H1 (cell line): ENCODE measurements around the gene KRTAP9-6. TPM values are rescaled to one million over a fixed set of nuclear protein-coding genes. Genes with fewer than 3 reads are reported as not detected.

Experiments used
- CTCF ChIA-PET: fragments of 300-600 bp; sonication (Branson Sonifier 250); formaldehyde crosslinking; loops from one replicate; lab custom pipeline; 2021; ENCODE audit not compliant: partially characterized antibody; lab: Charles Lee
- POLR2A ChIA-PET: fragments of 300-600 bp; sonication (Branson Sonifier 250); formaldehyde crosslinking; loops from one replicate; lab custom pipeline; 2021; ENCODE audit warnings: inconsistent platforms; ENCODE audit not compliant: partially characterized antibody; lab: Charles Lee
- DNase-seq, 2 experiments: peaks; one replicate each; pipeline versions ENCODE4 v3.0.0 to v3.0.0-alpha.2; 2010 to 2022; ENCODE audit warnings: low spot score in 2 of 2, low read depth in 1 of 2, mixed read lengths in 1 of 2
- FAIRE-seq: peaks from 2 replicates; lab custom pipeline; 2011; peaks lifted over from hg19 to GRCh38; lab: Jason Lieb, UNC
- H2AFZ ChIP-seq: 2 replicates; pipeline ENCODE4 v1.8.1; 2012; ENCODE audit warnings: low read length, inconsistent platforms
- H2AK5ac ChIP-seq: 2 replicates; pipeline ENCODE4 v1.6.1; 2013; ENCODE audit warnings: low read depth, low read length
- H2BK120ac ChIP-seq: replicated peaks from 2 replicates; pipeline ENCODE3; 2013; ENCODE audit warnings: low read depth, low read length, inconsistent platforms
- H2BK12ac ChIP-seq: 2 replicates; pipeline ENCODE4 v1.6.1; 2013; ENCODE audit warnings: low read depth, low read length
- H2BK15ac ChIP-seq: 2 replicates; pipeline ENCODE4 v1.6.1; 2013; ENCODE audit warnings: low read length
- H2BK20ac ChIP-seq: 2 replicates; pipeline ENCODE4 v1.6.1; 2013; ENCODE audit warnings: low read length
- H2BK5ac ChIP-seq: 2 replicates; pipeline ENCODE4 v1.6.1; 2013; ENCODE audit warnings: low read depth, low read length
- H3K14ac ChIP-seq: 2 replicates; pipeline ENCODE4 v1.6.1; 2013; ENCODE audit warnings: inconsistent platforms; ENCODE audit not compliant: insufficient read length
- H3K18ac ChIP-seq: 2 replicates; pipeline ENCODE4 v1.6.1; 2013; ENCODE audit warnings: low read length; ENCODE audit errors: extremely low read depth
- H3K23ac ChIP-seq: 2 replicates; pipeline ENCODE4 v1.6.1; 2013; ENCODE audit warnings: inconsistent platforms; ENCODE audit not compliant: insufficient read length
- H3K23me2 ChIP-seq: 2 replicates; pipeline ENCODE4 v1.6.1; 2013; ENCODE audit warnings: low read depth, low read length
- H3K27ac ChIP-seq: 2 replicates; pipeline ENCODE4 v1.6.1; 2011; ENCODE audit warnings: low read depth, low read length, inconsistent platforms
- H3K27me3 ChIP-seq, 4 experiments: replicated peaks in 1 of 4; 1 replicate in 1 of 4; 2 replicates in 3 of 4; pipeline versions ENCODE4 v1.6.1 to v1.8.1; 2011 to 2013; ENCODE audit warnings: low read length in 3 of 4, mild to moderate bottlenecking in 3 of 4, inconsistent platforms in 2 of 4, mixed read lengths in 2 of 4, moderate library complexity in 1 of 4; ENCODE audit not compliant: control insufficient read depth in 3 of 4, insufficient read depth in 3 of 4; ENCODE audit errors: extremely low read depth in 1 of 4
- H3K36me3 ChIP-seq, 4 experiments: 2 replicates each; pipeline versions ENCODE4 v1.6.1 to v1.8.1; 2011 to 2013; ENCODE audit warnings: mild to moderate bottlenecking in 4 of 4, low read length in 3 of 4, moderate library complexity in 2 of 4, control low read depth in 1 of 4, inconsistent platforms in 1 of 4; ENCODE audit not compliant: insufficient read depth in 4 of 4, control insufficient read depth in 2 of 4
- H3K4ac ChIP-seq: replicated peaks from 2 replicates; pipeline ENCODE3; 2013; ENCODE audit warnings: low read length, low read depth, mixed read lengths, inconsistent platforms; ENCODE audit not compliant: insufficient read length
- H3K4me1 ChIP-seq, 4 experiments: replicated peaks in 1 of 4; 1 replicate in 1 of 4; 2 replicates in 3 of 4; pipeline versions ENCODE4 v1.6.1 to v1.8.1; 2011 to 2013; ENCODE audit warnings: low read length in 3 of 4, inconsistent platforms in 2 of 4, mixed read lengths in 1 of 4; ENCODE audit not compliant: insufficient read depth in 4 of 4, control insufficient read depth in 3 of 4
- H3K4me2 ChIP-seq, 2 experiments: 2 replicates each; pipeline versions ENCODE4 v1.6.1 to v1.8.1; 2011 to 2013; ENCODE audit warnings: low read depth in 2 of 2, low read length in 2 of 2, control low read depth in 1 of 2, inconsistent platforms in 1 of 2, mild to moderate bottlenecking in 1 of 2; ENCODE audit not compliant: insufficient read depth in 1 of 2
- H3K4me3 ChIP-seq, 4 experiments: fragments of 200-600, 300-600 bp in 1 of 4; sonication (generic), shearing (Covaris generic), sonication (Bioruptor Twin) in 1 of 4; 2 replicates each; pipeline versions ENCODE4 v1.5.1 to v1.8.1; 2011 to 2016; ENCODE audit warnings: low read length in 4 of 4, low read depth in 3 of 4, control low read depth in 2 of 4, inconsistent platforms in 2 of 4, mild to moderate bottlenecking in 2 of 4, mixed read lengths in 1 of 4, moderate library complexity in 1 of 4; ENCODE audit not compliant: insufficient read depth in 2 of 4; ENCODE audit errors: extremely low read depth in 1 of 4
- H3K56ac ChIP-seq: replicated peaks from 2 replicates; pipeline ENCODE3; 2013; ENCODE audit warnings: low read depth, mild to moderate bottlenecking, mixed read lengths, low read length, inconsistent platforms; ENCODE audit not compliant: insufficient read length
- H3K79me1 ChIP-seq: 2 replicates; pipeline ENCODE4 v1.6.1; 2013; ENCODE audit warnings: low read depth, low read length, control low read depth
- H3K79me2 ChIP-seq, 2 experiments: 2 replicates each; pipeline versions ENCODE4 v1.6.1 to v1.8.1; 2012 to 2013; ENCODE audit warnings: low read length in 2 of 2, mild to moderate bottlenecking in 2 of 2, inconsistent platforms in 1 of 2; ENCODE audit not compliant: insufficient read depth in 2 of 2, control insufficient read depth in 1 of 2
- H3K9ac ChIP-seq, 4 experiments: replicated peaks in 1 of 4; 1 replicate in 1 of 4; 2 replicates in 3 of 4; pipeline versions ENCODE4 v1.6.1 to v1.8.1; 2011 to 2013; ENCODE audit warnings: low read depth in 3 of 4, low read length in 3 of 4, control low read depth in 2 of 4, mild to moderate bottlenecking in 2 of 4, moderate library complexity in 2 of 4, inconsistent platforms in 1 of 4; ENCODE audit errors: extremely low read depth in 1 of 4
- H3K9me3 ChIP-seq, 2 experiments: 2 replicates each; pipeline versions ENCODE4 v1.6.1 to v1.8.1; 2012 to 2013; ENCODE audit warnings: mild to moderate bottlenecking in 2 of 2, moderate library complexity in 2 of 2, control low read depth in 1 of 2, inconsistent platforms in 1 of 2, low read depth in 1 of 2, low read length in 1 of 2, mixed read lengths in 1 of 2; ENCODE audit not compliant: insufficient read depth in 2 of 2
- H4K20me1 ChIP-seq, 2 experiments: replicated peaks in 1 of 2; 2 replicates each; pipeline versions ENCODE3 to v1.8.1; 2011 to 2013; ENCODE audit warnings: inconsistent platforms in 2 of 2, low read length in 2 of 2, mild to moderate bottlenecking in 1 of 2; ENCODE audit not compliant: insufficient read depth in 2 of 2, control insufficient read depth in 1 of 2
- H4K5ac ChIP-seq: 2 replicates; pipeline ENCODE4 v1.6.1; 2013; ENCODE audit warnings: low read length, low read depth, mixed read lengths, inconsistent platforms; ENCODE audit not compliant: insufficient read length
- H4K8ac ChIP-seq: 2 replicates; pipeline ENCODE4 v1.8.0; 2013; ENCODE audit warnings: mild to moderate bottlenecking, moderate library complexity, low read length, inconsistent platforms; ENCODE audit not compliant: insufficient read depth; ENCODE audit errors: extremely low read depth
- H4K91ac ChIP-seq: replicated peaks from 2 replicates; pipeline ENCODE3; 2013; ENCODE audit warnings: low read length, mixed read lengths, inconsistent platforms; ENCODE audit not compliant: insufficient read length
- BACH1 ChIP-seq: IDR thresholded peaks from 2 replicates; pipeline ENCODE4 v1.6.1; 2012; ENCODE audit warnings: low read length, improper control_type of control experiment
- CHD2 ChIP-seq: IDR thresholded peaks from 2 replicates; pipeline ENCODE4 v1.6.1; 2012; ENCODE audit warnings: low read length, improper control_type of control experiment
- EGR1 ChIP-seq: IDR thresholded peaks from 2 replicates; pipeline ENCODE4 v1.6.1; 2011; ENCODE audit warnings: low read depth, low read length, borderline replicate concordance
- ZNF274 ChIP-seq: IDR thresholded peaks from 2 replicates; pipeline ENCODE4 v1.7.0; 2012; ENCODE audit warnings: low read length, borderline replicate concordance; ENCODE audit errors: extremely low read depth
- WGBS, 2 experiments: shearing (Covaris generic) in 1 of 2; methylation state at CpG; one replicate each; pipeline versions ENCODE4 v1.1.6 to v1.1.7; 2013 to 2015; ENCODE audit warnings: low lambda C conversion rate in 2 of 2, mixed read lengths in 2 of 2, inconsistent platforms in 1 of 2, low coverage in 1 of 2, missing lambda C conversion rate in 1 of 2; ENCODE audit not compliant: insufficient replicate concordance in 2 of 2, insufficient coverage in 1 of 2, insufficient read length in 1 of 2; ENCODE audit errors: extremely low coverage in 1 of 2, missing lambda C conversion rate in 1 of 2; 5-methylcytosine and 5-hydroxymethylcytosine counted together
- polyA plus RNA-seq, 7 experiments: library from polyadenylated mRNA; depleted of rRNA in 3 of 7; stranded (reverse) in 5 of 7; unstranded in 2 of 7; fragments of >200 nt in 5 of 7; fragments of 200-250 nt in 2 of 7; gene quantifications; 1 replicate in 5 of 7; 2 replicates in 1 of 7; 4 replicates in 1 of 7; pipeline versions ENCODE4 v1.2.1 to v1.2.3, GENCODE V29; 2011 to 2013; ENCODE audit warnings: missing spikeins in 2 of 7, mixed read lengths in 2 of 7
- total RNA-seq: library from RNA; stranded (reverse); fragmentation: NEBNext Ultra II Directional; extraction: Animal tissue kit (Norgen Biotek cat#: 25700); gene quantifications from 2 replicates; pipeline ENCODE4 v1.2.1, GENCODE V29; 2021

The KRTAP9-6 gene
- total and polyA plus RNA-seq, 2 of the 8 experiments (the other 6 are each of a cell fraction or from before 2014, with no cell fraction given): not detected

DNA sequence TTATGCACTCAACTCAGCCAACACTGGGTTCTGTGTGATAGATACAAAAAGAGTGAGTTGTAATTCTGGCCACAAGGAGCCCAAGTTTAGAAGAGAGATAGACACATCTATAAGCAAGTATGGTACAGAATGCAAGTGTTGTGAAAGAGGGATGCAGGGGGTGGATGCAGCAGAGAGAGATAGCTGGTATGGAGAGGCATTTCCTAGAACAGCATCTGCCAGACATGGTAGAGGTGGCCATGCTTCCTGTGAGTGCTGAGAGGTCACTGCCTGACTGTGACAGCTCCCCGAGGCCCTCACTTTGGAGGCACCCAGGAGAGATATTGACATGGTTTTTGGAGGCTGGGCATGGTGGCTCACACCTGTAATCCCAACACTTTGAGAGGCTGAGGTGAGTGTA, 45.9 kb downstream of the KRTAP9-6 start:
- Histone ChIP-seq H3K36me3 (no peaks in the 10 kb centered on the region), H2BK12ac (no peak overlapping the region), H4K8ac (no peak overlapping the region), H3K4me3 (no peak overlapping the region), H3K79me1 (no peaks in the 10 kb centered on the region), H2BK120ac (no peak overlapping the region), H3K56ac (no peak overlapping the region), H3K23ac (no peak overlapping the region), H4K91ac (no peak overlapping the region), H3K27ac (no peak overlapping the region), H3K14ac (no peak overlapping the region), H2AK5ac (no peak overlapping the region), H2BK15ac (no peak overlapping the region), H3K79me2 (no peaks in the 10 kb centered on the region), H4K5ac (no peak overlapping the region), H2AFZ (no peak overlapping the region), H3K23me2 (no peaks in the 10 kb centered on the region), H3K27me3 (no peaks in the 10 kb centered on the region; a peak in 1 of 7 replicates), H3K9ac (no peak overlapping the region), H3K18ac (no peak overlapping the region), H3K9me3 (no peaks in the 10 kb centered on the region), H2BK5ac (no peak overlapping the region), H2BK20ac (no peak overlapping the region), H4K20me1 (no peaks in the 10 kb centered on the region), H3K4me1 (peaks cover 0 to 2% (median 0%) of the 10 kb centered on the region in 4 experiments; a peak in 2 of 7 replicates), H3K4ac (no peak overlapping the region), H3K4me2 (no peak overlapping the region)
- DNase-seq (no peak), FAIRE-seq (no peak)
- no peak for TF ChIP-seq EGR1
- TF ChIP-seq ZNF274: no peak
- no peak for TF ChIP-seq BACH1
- no peak for TF ChIP-seq CHD2
- ChIA-PET POLR2A (no interaction called here), CTCF (no interaction called here)
- 92% methylated on average over 1 of the region's 1 CpG; no CpG with 5 or more reads in 1 of the 2 experiments for WGBS, 2 experiments
